SK-N-SH treated with all-trans-retinoic acid at 6 μM for 48 hours (cell line): ENCODE measurements around the gene GBE1.

Source experiments
- BACH2 ChIP-seq: fragments of 250-450 bp; sonication (Bioruptor Pico); IDR thresholded peaks from 2 replicates; pipeline ENCODE4 v1.9.0; 2021; ENCODE audit warnings: mild to moderate bottlenecking, borderline replicate concordance
- CREB5 ChIP-seq: fragments of 250-450 bp; sonication (Bioruptor Pico); IDR thresholded peaks from 2 replicates; pipeline ENCODE4 v1.5.1; 2020; ENCODE audit warnings: low read depth, mild to moderate bottlenecking, moderate library complexity
- CSDC2 ChIP-seq: fragments of 250-450 bp; sonication (Bioruptor Pico); IDR thresholded peaks from 2 replicates; pipeline ENCODE4 v1.5.0; 2020; ENCODE audit warnings: mild to moderate bottlenecking, moderate library complexity
- ISL1 ChIP-seq: fragments of 250-450 bp; sonication (Bioruptor Pico); IDR thresholded peaks from 2 replicates; pipeline ENCODE4 v2.1.2; 2022; ENCODE audit warnings: mild to moderate bottlenecking, moderate library complexity
- PPARA ChIP-seq: fragments of 250-450 bp; sonication (Bioruptor Pico); IDR thresholded peaks from 2 replicates; pipeline ENCODE4 v1.5.0; 2020; ENCODE audit warnings: mild to moderate bottlenecking, borderline replicate concordance
- RARB ChIP-seq: fragments of 250-450 bp; sonication (Bioruptor Pico); IDR thresholded peaks from 2 replicates; pipeline ENCODE4 v1.8.0; 2021; ENCODE audit warnings: mild to moderate bottlenecking, moderate library complexity
- SNAI2 ChIP-seq: fragments of 250-450 bp; sonication (Bioruptor Pico); IDR thresholded peaks from 2 replicates; pipeline ENCODE4 v1.5.0; 2020; ENCODE audit warnings: mild to moderate bottlenecking, moderate library complexity
- ZFP3 ChIP-seq: fragments of 250-450 bp; sonication (Bioruptor Pico); IDR thresholded peaks from 2 replicates; pipeline ENCODE4 v1.5.0; 2020; ENCODE audit warnings: mild to moderate bottlenecking, moderate library complexity
- ZFP30 ChIP-seq: fragments of 450-650 bp; formaldehyde crosslinking; IDR thresholded peaks from 2 replicates; pipeline ENCODE4 v1.5.0; 2022; ENCODE audit warnings: mild to moderate bottlenecking, moderate library complexity
- TF ChIP-seq, protein P1 (sequence below): fragments of 250-450 bp; sonication (Bioruptor Pico); IDR thresholded peaks from 2 replicates; pipeline ENCODE4 v1.5.0; 2020; ENCODE audit warnings: mild to moderate bottlenecking, moderate library complexity

DNA sequence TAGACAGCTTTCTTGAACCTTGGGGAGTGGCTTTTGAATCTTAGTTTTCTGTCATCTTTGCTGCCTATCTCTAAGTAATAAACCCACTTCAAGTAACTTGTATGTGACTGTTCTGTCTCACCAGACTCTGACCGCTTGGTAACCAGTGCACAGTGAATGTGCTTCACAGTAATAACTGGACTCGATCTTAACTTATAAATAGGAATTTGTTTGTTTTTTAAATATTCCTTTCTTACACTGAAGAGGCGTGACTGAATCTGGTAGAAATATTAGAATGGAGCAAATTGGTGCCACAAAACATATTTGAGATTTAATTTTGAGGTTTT lies 318.0 kb downstream of the GBE1 start:
- no peak for TF ChIP-seq SNAI2
- TF ChIP-seq CREB5 (CRISPR knock-in tag), result no peak
- no peak for TF ChIP-seq ZFP30 (CRISPR knock-in tag)
- no peak for TF ChIP-seq ISL1
- TF ChIP-seq PPARA (CRISPR knock-in tag), result no peak
- TF ChIP-seq ZFP3 (CRISPR knock-in tag), result no peak
- TF ChIP-seq, protein P1, sequence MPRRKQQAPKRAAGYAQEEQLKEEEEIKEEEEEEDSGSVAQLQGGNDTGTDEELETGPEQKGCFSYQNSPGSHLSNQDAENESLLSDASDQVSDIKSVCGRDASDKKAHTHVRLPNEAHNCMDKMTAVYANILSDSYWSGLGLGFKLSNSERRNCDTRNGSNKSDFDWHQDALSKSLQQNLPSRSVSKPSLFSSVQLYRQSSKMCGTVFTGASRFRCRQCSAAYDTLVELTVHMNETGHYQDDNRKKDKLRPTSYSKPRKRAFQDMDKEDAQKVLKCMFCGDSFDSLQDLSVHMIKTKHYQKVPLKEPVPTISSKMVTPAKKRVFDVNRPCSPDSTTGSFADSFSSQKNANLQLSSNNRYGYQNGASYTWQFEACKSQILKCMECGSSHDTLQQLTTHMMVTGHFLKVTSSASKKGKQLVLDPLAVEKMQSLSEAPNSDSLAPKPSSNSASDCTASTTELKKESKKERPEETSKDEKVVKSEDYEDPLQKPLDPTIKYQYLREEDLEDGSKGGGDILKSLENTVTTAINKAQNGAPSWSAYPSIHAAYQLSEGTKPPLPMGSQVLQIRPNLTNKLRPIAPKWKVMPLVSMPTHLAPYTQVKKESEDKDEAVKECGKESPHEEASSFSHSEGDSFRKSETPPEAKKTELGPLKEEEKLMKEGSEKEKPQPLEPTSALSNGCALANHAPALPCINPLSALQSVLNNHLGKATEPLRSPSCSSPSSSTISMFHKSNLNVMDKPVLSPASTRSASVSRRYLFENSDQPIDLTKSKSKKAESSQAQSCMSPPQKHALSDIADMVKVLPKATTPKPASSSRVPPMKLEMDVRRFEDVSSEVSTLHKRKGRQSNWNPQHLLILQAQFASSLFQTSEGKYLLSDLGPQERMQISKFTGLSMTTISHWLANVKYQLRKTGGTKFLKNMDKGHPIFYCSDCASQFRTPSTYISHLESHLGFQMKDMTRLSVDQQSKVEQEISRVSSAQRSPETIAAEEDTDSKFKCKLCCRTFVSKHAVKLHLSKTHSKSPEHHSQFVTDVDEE (CRISPR knock-in tag), result no peak
- no peak for TF ChIP-seq CSDC2 (CRISPR knock-in tag)
- no peak for TF ChIP-seq BACH2 (CRISPR knock-in tag)
- no peak for TF ChIP-seq RARB (CRISPR knock-in tag)
